ENCODE data around the gene CBLIF.

GRCh38 chr11:59782080-59782479 lies 63.2 kb downstream of the CBLIF start:
- TF ChIP-seq FOXA1 (IDR thresholded peaks at IDR 0.05) (no peak), BHLHE40 (IDR thresholded peaks at IDR 0.05; ENCODE audit: borderline replicate concordance) (no peak), CTBP1 (IDR thresholded peaks at IDR 0.05; ENCODE audit: borderline replicate concordance) (no peak), FOXM1 (IDR thresholded peaks at IDR 0.05; ENCODE audit: borderline replicate concordance) (no peak), ELF4 (IDR thresholded peaks at IDR 0.05) (no peak), ARNT (IDR thresholded peaks at IDR 0.05) (no peak), SP1 (IDR thresholded peaks at IDR 0.05) (no peak), L3MBTL2 (conservative IDR thresholded peaks at IDR 0.05) (no peak), NFRKB (IDR thresholded peaks at IDR 0.05) (no peak), HDGF (IDR thresholded peaks at IDR 0.05; ENCODE audit: borderline replicate concordance) (no peak), FOXK2 (IDR thresholded peaks at IDR 0.05) (no peak), SUZ12 (IDR thresholded peaks at IDR 0.05) (no peak)

All from HEK293T (cell line).